22Rv1 (cell line): ENCODE measurements around the gene SERTAD1.

ENCODE experiments used
- CTCF ChIP-seq: fragments of 450-650 bp; IDR thresholded peaks from 2 replicates; pipeline ENCODE4 v1.5.1; 2017; ENCODE audit warnings: mild to moderate bottlenecking
- ZFX ChIP-seq: fragments of 450-650 bp; IDR thresholded peaks from 2 replicates; pipeline ENCODE4 v1.6.1; 2017; ENCODE audit warnings: antibody characterized with exemption, borderline replicate concordance

- TF ChIP-seq CTCF: no peak
- TF ChIP-seq ZFX: no peak
These were observed 28.3 kb downstream of the SERTAD1 start for GRCh38 chr19:40397568-40397906.
